ENCODE data around the gene CAPRIN2.

The CAPRIN2 gene

DNA sequence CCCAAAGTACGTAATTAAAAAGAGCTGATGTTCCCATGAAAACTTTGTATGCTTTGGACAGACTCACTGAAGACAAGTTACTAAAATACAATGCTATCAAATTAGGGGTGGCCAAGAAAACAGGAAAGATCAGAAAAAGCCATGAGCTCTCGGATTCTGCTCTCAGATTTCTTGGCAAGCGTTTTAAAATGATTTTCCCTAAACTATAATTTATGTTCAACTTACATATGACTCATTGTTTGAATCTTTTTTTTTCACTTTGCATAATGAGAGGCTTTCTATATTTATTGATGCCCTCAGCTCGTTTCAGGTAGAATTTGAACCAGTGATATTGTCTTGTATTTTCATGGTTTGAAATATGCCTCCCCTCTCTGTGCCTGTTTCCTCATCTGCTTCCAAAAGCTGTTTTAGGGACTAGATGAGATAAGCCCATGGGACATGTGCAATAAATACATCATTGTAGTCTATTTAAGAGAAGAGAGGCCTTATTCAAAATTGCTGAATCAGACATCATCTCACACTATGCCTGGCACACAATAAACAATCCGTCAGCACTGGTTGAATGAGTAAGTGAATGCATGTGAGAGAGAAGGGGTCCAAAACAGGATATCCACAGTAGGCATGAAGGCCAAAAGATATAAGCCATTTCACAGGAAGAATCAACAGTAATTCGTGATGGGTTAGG is 54.4 kb downstream of the CAPRIN2 start:
- DNase-seq: no peak

DNA sequence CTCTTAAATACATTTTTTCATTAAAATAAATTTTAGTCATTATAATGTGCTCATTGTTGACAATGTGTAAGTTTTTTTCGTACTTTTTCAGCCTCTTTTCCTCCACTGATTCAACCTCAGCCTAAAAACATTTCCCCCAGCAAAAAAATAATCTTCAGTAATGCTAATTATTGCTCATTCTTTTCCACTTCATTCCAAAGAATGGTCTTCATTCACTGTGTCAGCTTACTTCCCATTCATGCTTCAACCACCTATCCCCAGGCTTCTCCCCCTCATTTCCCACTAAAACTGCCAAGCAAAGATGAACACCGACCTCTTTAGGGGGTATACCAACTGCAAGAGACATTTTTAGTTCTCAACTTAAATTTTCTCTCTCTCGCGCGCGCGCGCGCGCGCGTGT is 56.4 kb downstream of the CAPRIN2 start:
- no peak for DNase-seq

DNA sequence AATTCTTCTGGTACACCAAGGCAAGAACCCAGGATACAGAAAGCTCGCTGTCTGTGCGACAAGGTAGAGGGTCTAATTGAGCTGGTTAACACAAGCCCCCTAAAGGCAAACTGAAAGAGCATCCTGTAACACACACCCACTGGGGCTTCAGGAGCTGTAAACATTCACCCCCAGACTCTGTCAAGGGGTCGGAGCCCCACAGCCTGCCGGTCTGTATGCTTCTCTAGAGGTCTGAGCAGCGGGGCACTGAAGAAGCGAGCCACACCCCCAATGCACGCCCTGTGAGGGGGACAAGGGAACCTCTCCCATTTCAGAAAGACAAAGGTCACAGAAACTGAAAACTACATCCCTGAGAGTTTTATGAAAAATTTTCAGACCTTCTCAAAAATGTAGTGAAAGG is 57.8 kb downstream of the CAPRIN2 start:
- no peak for DNase-seq

DNA sequence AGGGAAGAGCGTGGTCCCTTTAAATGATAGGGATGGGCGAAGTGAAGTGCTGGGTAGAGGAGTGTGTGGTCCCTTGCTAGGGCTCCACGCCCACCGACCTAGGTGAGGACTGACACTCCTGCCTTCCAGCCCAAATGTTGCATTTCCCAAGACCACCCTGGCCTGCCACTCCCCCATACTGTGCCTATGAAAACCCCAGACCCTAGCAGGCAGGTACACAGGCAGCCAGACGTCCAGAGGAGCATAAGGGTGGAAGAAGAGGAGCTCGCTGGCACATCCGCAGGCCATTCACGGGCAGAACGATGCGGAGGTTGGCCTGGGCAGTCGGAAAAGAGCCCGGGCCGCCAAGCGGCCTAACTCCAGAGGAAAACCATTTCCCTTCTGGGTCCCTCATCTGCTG is 58.3 kb downstream of the CAPRIN2 start:
- no peak for DNase-seq

DNA sequence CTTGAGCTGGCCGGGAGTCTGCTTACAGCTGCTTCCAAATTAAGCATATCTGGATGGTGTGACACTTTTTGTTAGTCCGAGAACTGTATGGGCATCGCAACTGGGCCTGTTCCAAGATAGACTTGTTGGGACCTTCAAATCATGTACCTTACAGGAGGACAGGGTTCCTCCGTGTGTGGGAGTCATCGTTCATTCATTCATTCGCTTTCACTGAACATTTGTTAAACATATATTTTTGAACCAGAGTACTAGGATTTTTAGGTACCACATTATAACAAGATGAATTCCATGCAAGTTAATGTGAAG is 58.7 kb downstream of the CAPRIN2 start:
- DNase-seq: no peak

DNA sequence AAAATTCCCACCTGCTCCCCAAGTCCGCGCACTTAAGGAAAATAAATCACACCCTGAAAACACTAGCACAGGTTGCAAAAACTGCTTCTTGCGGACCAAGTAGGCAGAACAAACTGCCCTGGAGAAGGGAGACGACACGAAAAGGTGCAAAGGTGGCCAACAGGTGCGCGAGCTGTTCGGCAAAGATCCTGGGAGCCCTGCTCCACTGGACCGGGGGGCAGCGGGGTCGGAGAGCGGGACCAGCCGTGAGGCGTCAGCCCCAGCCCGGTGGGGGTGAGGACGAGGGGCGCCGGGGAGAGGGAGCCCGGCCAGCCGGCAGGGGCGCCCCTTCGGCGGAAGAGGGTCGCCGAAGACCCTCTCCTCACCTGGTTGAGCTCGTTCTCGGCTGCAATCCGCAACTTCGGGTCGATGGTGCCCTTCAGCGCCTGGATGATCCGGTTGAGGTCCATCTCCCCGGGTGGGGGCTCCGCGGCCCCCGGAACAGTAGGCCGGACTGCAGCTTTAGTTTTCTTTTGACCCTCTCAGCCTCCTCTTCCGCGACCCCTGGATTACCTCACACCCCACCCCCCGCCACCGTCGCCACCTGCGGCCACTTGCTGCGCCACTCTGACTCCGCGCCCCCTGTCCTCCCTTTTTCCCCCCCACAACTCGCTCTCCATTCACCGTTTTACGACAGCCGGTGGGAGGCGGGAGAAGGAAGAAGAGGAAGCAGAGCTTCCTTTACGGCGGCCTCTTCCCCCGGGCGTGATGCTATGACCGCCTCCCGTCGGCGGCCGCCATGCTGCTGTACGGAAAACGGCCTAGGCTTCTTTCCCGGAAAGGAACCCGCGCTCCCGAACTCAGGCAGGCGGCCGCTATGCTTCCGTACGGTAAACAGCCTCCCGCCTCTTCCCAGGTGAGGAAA is 59.3 kb downstream of the CAPRIN2 start, which contains the start of gene IPO8:
Gene IPO8 (minus strand): TSS at position 671 of the 904 bp plus-strand sequence. CDS start 222 bp downstream, at position 449.
- DNase-seq: peak; percentile 55 to 93 (median 80)

DNA sequence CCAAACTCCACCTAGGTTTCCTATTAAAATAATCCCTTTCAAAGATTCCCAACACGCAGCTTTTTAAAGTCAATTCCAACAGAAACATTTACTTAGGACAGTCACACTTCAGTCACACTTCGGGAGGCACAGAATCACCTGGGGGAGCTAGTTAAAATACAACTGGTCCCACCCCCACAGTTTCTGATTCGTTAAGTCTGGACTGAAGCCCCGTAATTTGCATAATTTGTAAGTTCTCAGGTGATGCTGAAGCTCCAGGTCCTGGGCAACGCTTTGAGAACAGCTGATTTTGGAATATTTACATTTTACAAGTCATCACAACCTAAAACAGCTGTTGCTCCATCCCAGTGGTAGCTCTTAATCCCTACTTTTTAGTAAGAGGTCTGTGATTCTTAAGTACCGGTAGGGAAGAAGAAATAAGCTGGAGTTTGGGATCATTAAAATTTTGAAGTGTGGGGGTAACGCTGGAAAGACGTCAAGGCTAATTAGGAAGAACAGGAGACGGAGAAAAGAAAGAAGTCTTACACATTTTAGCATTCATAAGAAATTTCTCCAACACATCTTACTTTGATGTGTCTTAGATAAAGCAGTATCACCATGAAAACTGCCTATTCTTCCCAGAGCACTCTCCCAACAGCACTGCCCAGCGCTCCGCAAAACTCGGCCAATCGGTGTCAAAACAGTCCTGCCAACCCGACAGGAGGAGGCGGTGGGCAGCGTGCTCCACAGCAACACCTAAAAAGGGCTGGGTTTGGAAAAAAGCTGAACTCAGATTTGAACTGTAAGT is 60.1 kb downstream of the CAPRIN2 start:
- DNase-seq: no peak

DNA sequence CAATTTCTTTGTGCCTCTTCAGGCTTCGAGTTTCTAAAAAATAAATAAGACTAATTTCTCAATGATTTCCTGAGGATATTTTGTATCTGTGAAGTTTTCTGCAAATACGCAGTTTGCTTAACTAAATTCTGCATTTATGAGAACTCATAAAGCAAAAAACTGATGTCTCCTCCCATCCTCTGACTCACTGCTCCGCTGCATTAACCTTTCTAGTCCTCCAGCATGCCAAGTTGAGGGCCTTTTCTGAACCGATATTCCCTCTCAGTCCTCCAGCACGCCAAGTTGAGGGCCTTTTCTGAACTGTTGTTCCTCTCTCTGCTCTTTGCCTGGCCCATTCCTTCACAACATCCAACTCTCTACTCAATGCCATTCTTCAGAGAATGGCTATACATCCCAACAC is 62.3 kb downstream of the CAPRIN2 start:
- DNase-seq: no peak

DNA sequence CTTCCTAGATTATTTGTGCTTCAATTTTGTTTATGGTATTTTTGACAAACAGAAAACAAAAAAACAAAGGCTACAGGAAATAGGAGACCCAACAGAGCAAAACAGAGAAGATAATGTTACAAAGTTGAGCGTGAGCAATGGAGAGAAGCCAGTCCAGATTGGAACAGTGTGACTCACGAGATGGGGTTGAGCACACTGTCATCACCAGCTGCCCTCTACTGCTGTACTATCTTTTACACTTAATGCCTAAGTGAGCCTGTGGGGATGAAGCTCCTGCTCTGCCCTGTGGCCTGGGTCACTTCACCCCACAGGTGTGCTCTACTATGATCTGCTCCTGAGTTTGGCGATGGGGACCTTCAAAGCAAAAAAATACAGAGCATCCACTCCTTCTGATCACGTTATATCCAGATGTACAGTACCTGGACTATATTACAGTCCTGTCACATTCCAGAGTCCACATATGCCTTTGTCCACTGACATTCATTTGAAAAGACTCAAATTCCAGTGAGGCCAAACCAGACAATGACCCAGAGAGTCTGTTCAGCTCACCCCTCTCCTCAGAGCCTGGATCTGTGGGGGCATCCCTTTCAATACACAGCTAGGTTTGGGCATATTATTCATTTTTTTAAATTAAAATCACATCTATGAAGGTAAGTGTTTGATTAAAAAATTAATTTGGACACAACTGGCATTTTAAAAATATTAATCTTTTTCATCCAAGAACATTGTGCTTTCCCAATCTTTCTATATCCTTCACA is 63.5 kb downstream of the CAPRIN2 start:
- no peak for DNase-seq

DNA sequence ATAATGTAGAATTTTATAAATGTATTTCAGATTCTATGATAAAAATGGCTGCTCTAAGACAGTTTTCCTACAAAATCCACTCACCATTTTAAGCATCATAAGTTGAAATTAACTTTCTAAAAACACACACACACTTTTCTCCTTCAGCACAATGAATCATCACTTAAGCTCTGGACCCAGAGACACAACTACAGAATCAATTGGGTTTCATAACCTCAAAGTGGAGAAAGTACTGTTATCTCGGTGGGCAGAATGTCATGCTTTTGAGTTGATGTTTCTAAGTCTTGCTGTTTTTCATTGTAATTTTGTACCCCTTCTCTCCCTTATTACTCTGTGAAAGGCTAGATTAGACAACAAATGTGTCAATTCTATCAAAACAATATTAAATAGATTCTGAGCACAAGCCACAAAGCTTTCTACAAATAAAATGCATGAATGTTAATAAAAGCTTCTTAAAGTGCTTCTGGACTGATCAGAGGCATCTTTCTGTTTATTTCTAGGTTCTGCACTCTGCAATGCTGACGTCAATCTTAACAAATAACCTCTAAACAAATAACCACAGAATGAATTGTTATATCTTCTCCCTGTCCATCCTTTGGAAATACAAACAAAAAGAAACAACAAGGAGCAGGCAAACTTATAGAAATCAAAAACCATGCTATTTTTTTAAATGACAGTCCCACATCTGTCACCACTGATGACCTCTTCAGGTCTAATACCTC is 67.3 kb downstream of the CAPRIN2 start:
- no peak for DNase-seq

DNA sequence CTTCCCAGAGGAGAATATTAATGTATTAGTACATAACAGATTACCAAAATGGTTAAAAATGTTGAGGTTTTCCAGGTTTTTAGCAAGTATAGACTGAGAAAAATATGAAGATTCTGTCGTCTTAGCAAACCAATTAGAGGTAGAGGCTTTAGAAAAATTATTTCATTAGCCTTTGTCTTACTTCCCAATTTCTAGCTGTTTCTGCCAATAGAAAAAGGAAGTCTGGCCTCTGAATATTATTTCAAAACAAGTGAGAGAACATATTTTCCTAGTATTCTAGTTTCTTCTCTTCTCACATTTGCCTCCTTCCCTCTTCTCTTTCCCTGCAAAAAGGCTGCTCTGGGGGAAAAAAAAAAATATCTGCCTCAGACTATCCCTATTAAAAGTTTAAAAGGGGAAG is 75.5 kb downstream of the CAPRIN2 start:
- no peak for DNase-seq

DNA sequence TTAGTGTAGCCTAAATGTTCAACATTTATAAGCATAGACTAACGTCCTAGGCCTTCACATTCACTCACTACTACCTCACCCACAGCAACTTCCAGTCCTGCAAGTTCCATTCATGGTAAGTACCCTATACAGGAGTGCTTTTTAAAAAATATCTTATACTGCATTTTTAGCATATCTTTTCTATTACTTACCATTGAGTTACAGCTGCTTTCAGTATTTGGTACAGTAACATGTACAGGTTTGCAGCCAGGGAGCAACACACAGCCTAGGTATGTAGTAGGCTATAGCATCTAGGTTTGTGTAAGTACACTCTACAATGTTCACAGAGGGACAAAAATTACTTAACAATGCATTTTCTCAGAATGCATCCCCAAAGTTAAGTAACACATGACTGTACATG is 76.5 kb downstream of the CAPRIN2 start:
- DNase-seq: no peak

DNA sequence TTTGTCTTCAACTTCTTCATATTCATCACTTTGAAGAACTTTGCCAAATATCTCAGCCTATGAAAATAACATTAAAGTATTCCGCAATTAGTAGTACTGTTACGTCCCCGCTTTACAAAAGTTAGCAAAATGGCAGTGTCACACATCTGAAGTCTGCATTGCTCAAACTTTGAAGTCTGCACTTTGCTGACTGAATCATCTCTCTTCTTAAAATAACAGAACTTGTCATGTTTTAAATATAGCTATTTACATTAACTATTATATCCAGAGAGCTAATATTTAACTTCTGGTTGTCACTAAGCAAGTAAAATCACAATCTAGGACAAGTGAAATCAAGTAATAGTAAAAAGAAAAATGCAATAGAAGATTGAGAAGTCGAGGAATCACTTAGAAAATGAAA is 93.5 kb downstream of the CAPRIN2 start:
- DNase-seq: no peak

All from T-helper 2 cell (primary cell).